Jurkat, Clone E6-1 (cell line): Measurements from ENCODE around the gene PABPC1L2B. TPM values are rescaled to one million over a fixed set of nuclear protein-coding genes. Genes with fewer than 3 reads are reported as not detected.
"Not testable (repeated sequence)": the region's sequence is repeated elsewhere in the genome, so short reads cannot be mapped to it uniquely, and the experiment has no call there.

Experiments
- DNase-seq: peaks from one replicate; pipeline ENCODE4 v3.0.0-alpha.2; 2011; ENCODE audit warnings: low read depth, low spot score
- H3K4me3 ChIP-seq: 2 replicates; pipeline ENCODE4 v1.5.1; 2011; ENCODE audit warnings: mild to moderate bottlenecking, low read length, control low read depth, moderate library complexity
- polyA plus RNA-seq: library from polyadenylated mRNA; unstranded; fragments of >200 nt; gene quantifications from one replicate; pipeline ENCODE4 v1.2.1, GENCODE V29; 2012; ENCODE audit warnings: missing spikeins; ENCODE audit not compliant: insufficient read length, insufficient read depth

Gene PABPC1L2B
- polyA plus RNA-seq: not detected

GRCh38 chrX:73002733-73003132 is at the start of gene PABPC1L2B:
Gene PABPC1L2B (plus strand): TSS chrX:73002939. CDS start chrX:73003643, 704 bp downstream.
- not testable (repeated sequence) for DNase-seq, H3K4me3 ChIP-seq

DNA sequence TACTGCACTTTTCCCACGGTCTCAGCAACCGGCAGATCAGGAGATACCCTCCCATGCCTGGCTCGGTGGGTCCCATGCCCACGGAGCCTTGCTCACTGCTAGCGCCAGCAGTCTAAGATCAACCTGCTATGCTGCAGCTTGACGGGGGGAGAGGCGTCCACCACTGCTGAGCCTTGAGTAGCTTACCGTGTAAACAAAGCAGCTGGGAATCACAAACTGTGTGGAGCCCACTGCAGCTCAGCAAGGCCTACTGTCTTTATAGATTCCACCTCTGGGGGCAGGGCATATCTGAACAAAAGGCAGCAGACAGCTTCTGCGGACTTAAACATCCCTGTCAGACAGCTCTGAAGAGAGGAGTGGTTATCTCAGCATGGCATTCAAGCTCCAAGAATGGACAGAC is 42.8 kb upstream of the PABPC1L2B start:
- DNase-seq, H3K4me3 ChIP-seq: not testable (repeated sequence)

- not testable (repeated sequence) for DNase-seq
Measured at GRCh38 chrX:72971859-72972258, 30.9 kb upstream of the PABPC1L2B start.

DNA sequence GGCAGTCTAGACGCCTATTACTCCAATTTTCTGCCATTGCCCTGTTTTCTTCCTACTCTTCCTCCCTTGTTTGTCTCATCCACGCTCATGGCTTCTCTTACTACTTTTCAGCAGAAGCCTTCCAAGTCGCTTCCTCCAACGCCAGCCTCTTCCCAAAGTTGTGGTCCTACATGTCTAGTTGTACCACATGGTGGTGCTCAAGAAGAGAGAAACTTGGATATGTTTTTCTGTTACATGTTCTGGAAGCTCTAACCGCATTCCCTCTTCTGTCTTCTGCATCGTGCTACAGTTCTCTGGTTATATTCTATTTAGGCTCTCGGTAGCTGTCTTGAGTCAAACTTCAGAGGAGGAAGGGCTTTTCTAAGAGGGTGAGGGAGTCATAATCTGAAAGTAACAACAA is 27.9 kb upstream of the PABPC1L2B start:
- DNase-seq, H3K4me3 ChIP-seq: not testable (repeated sequence)

More at GRCh38 chrX:72971859-72972258, 30.9 kb upstream of the PABPC1L2B start:
- H3K4me3 ChIP-seq: not testable (repeated sequence)

GRCh38 chrX:72980894-72981469 is 21.8 kb upstream of the PABPC1L2B start:
- H3K4me3 ChIP-seq, DNase-seq: not testable (repeated sequence)

- DNase-seq, H3K4me3 ChIP-seq: not testable (repeated sequence)
Measured at GRCh38 chrX:73004032-73004431, 1.3 kb downstream of the PABPC1L2B start.

GRCh38 chrX:73021361-73022092 is 18.8 kb downstream of the PABPC1L2B start:
- H3K4me3 ChIP-seq: no peak overlapping the region
- DNase-seq: no peak

DNA sequence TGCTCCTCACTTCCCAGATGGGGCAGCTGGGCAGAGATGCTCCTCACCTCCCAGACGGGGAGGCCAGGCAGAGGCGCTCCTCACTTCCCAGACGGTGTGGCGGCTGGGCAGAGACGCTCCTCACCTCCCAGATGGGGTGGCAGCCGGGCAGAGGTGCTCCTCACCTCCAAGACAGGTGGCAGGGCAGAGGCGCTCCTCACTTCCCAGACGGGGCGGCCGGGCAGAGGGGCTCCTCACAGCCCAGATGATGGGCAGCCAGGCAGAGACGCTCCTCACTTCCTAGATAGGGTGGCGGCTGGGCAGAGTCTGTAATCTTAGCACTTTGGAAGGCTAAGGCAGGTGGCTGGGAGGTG is 19.3 kb downstream of the PABPC1L2B start:
- not testable (repeated sequence) for DNase-seq, H3K4me3 ChIP-seq

- DNase-seq: no peak
- no peak overlapping the region for H3K4me3 ChIP-seq
Measured at GRCh38 chrX:73028876-73029275, 26.1 kb downstream of the PABPC1L2B start.
